Kidney (tissue), 14 donors: Measurements from ENCODE around the gene ADAMTS13. TPM values are rescaled to one million over a fixed set of nuclear protein-coding genes. Genes with fewer than 3 reads are reported as not detected.

ENCODE experiments used
- DNase-seq, 5 donors: peaks; one replicate each; pipeline ENCODE4 v3.0.0-alpha.2; 2013 to 2020
- FAIRE-seq: peaks from 2 replicates; lab custom pipeline; 2012; peaks lifted over from hg19 to GRCh38; lab: Jason Lieb, UNC
- H3K27ac ChIP-seq, 2 donors: one replicate each; pipeline ENCODE4 v1.7.0; 2013; ENCODE audit warnings: low read depth in 2 of 2, low read length in 2 of 2, inconsistent platforms in 1 of 2
- H3K27me3 ChIP-seq: one replicate; pipeline ENCODE4 v1.7.1; 2013; ENCODE audit warnings: low read length, inconsistent platforms; ENCODE audit not compliant: control insufficient read depth, insufficient read depth
- H3K36me3 ChIP-seq, 3 donors: one replicate each; pipeline versions ENCODE4 v1.7.0 to v1.7.1; 2013; ENCODE audit warnings: low read length in 3 of 3, control low read depth in 1 of 3, inconsistent platforms in 1 of 3; ENCODE audit not compliant: insufficient read depth in 3 of 3, control insufficient read depth in 2 of 3
- H3K4me1 ChIP-seq, 3 donors: one replicate each; pipeline versions ENCODE4 v1.7.0 to v1.7.1; 2013; ENCODE audit warnings: low read length in 3 of 3, inconsistent platforms in 1 of 3, low read depth in 1 of 3; ENCODE audit not compliant: control insufficient read depth in 2 of 3, insufficient read depth in 2 of 3
- H3K4me3 ChIP-seq, 3 donors: one replicate each; pipeline versions ENCODE4 v1.7.0 to v1.8.1; 2013; ENCODE audit warnings: low read length in 3 of 3, control low read depth in 1 of 3, inconsistent platforms in 1 of 3
- H3K9ac ChIP-seq, 3 donors: one replicate each; pipeline versions ENCODE4 v1.7.0 to v1.7.1; 2013; ENCODE audit warnings: low read length in 3 of 3, control low read depth in 1 of 3, inconsistent platforms in 1 of 3
- H3K9me3 ChIP-seq, 3 donors: one replicate each; pipeline versions ENCODE4 v1.7.0 to v1.7.1; 2013; ENCODE audit warnings: low read length in 3 of 3, control low read depth in 1 of 3, inconsistent platforms in 1 of 3; ENCODE audit not compliant: control insufficient read depth in 2 of 3, insufficient read depth in 1 of 3
- intact Hi-C: fragments of 100-400 bp; cut with DNase I; formaldehyde crosslinking; loops from one replicate; pipeline ENCODE4 v1.11.1; 2022
- polyA plus RNA-seq: library from polyadenylated mRNA; stranded (reverse); fragments of 350-450 nt; fragmentation: Illumina TruSeq; extraction: RNeasy Lipid Tissue Mini Kit (QIAGEN cat#74804); gene quantifications from one replicate; pipeline ENCODE4 v1.2.3, GENCODE V29; 2014; ENCODE audit warnings: low read depth, low replicate concordance; ENCODE audit not compliant: insufficient read depth
- total RNA-seq: library from RNA; stranded (reverse); fragmentation: NEBNext Ultra II Directional; extraction: Animal tissue kit (Norgen Biotek cat#: 25700); gene quantifications from one replicate; pipeline ENCODE4 v1.2.1, GENCODE V29; 2021
- TF ChIP-seq, protein P1 (sequence below): IDR thresholded peaks from 3 replicates; pipeline ENCODE4 v1.5.1; 2012; ENCODE audit warnings: mild to moderate bottlenecking, moderate library complexity, borderline replicate concordance; ENCODE audit not compliant: insufficient read depth; ENCODE audit errors: extremely low read depth
- donor health status: control.
- donor health status: control.
- donor health status: control.
- donor health status: control.
- donor health status: control.
- donor health status: DM: yes; HTN: yes; CAD: no.
- donor health status: Normal renal cell carcinoma (clear cell type).

ADAMTS13 gene
- total and polyA plus RNA-seq, 2 donors from 2014 or later, result 3.1 to 3.6 TPM

DNA sequence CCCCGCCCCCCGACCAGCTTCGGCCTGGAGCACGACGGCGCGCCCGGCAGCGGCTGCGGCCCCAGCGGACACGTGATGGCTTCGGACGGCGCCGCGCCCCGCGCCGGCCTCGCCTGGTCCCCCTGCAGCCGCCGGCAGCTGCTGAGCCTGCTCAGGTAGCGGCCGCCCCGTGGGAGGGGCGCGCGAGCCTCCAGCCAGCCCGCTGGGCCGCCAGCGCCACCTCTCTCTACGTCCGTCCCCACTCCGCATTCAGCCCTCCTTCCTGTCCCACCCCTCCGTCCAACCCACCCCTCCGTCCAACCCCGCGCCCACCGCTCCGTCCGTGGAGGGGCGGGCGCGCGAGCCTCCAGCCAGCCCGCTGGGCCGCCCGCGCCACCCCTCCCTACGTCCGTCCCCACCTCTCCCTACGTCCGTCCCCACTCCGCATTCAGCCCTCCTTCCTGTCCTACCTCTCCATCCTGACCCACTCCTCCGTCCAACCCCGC lies 6.5 kb downstream of the ADAMTS13 start:
- Histone ChIP-seq H3K4me3 (no peak overlapping the region), H3K36me3 (no peaks in the 10 kb centered on the region), H3K9me3 (no peaks in the 10 kb centered on the region), H3K9ac (no peak overlapping the region), H3K4me1 (no peaks in the 10 kb centered on the region), H3K27ac (no peak overlapping the region), H3K27me3 (no peaks in the 10 kb centered on the region)
- FAIRE-seq (no peak), DNase-seq (peak in 4 of 5 donors; percentile 64 to 83 (median 76))
- intact Hi-C loops, result no loop called here
- TF ChIP-seq, protein P1, sequence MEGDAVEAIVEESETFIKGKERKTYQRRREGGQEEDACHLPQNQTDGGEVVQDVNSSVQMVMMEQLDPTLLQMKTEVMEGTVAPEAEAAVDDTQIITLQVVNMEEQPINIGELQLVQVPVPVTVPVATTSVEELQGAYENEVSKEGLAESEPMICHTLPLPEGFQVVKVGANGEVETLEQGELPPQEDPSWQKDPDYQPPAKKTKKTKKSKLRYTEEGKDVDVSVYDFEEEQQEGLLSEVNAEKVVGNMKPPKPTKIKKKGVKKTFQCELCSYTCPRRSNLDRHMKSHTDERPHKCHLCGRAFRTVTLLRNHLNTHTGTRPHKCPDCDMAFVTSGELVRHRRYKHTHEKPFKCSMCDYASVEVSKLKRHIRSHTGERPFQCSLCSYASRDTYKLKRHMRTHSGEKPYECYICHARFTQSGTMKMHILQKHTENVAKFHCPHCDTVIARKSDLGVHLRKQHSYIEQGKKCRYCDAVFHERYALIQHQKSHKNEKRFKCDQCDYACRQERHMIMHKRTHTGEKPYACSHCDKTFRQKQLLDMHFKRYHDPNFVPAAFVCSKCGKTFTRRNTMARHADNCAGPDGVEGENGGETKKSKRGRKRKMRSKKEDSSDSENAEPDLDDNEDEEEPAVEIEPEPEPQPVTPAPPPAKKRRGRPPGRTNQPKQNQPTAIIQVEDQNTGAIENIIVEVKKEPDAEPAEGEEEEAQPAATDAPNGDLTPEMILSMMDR, result no peak

DNA sequence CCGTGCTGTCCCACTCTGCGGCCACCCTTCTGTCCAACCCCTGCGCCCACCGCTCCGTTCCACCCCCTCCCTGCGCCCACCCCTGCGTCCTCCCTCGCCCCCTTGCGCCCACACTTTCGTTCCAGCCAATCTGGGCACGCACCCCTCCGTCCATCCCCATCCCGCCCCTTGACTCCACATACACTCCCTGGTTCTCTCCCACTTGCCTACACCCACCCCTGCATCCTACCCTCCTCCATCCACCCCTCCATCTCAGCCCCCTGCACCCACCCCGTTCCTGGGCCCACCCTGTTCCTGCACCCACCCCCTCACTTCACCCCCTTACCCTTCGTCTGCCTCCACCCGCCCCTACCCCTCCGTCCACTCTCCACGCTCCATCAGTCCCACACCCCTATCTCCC lies 7.0 kb downstream of the ADAMTS13 start:
- no peaks in the 10 kb centered on the region for H3K36me3 ChIP-seq
- H3K4me1 ChIP-seq, result no peaks in the 10 kb centered on the region
- no peak overlapping the region for H3K4me3 ChIP-seq
- FAIRE-seq (no peak), DNase-seq (peak in 2 of 5 donors; percentile 27 to 82)
- TF ChIP-seq, protein P1, result no peak
- no peak overlapping the region for H3K9ac ChIP-seq
- H3K27me3 ChIP-seq, result no peaks in the 10 kb centered on the region
- H3K27ac ChIP-seq, result no peak overlapping the region
- intact Hi-C loops, result no loop called here
- no peaks in the 10 kb centered on the region for H3K9me3 ChIP-seq

DNA sequence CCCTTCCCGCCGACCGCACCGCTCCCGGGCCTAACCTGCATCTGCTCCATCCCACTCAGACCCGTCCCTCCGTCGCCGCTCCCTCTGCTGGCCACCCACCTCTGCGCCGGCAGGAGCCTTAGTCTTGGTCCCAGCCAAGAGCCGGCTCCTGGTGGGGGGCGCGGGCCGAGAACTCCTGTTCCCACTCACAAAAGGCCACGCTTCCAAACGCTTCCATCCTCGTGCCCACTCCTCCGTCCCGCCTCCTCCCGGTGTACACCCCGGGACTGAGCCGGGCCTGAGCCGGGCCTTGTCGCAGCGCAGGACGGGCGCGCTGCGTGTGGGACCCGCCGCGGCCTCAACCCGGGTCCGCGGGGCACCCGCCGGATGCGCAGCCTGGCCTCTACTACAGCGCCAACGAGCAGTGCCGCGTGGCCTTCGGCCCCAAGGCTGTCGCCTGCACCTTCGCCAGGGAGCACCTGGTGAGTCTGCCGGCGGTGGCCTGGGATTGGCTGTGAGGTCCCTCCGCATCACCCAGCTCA lies 7.5 kb downstream of the ADAMTS13 start:
- H3K4me3 ChIP-seq, result no peak overlapping the region
- no peak for FAIRE-seq
- no peak overlapping the region for H3K27ac ChIP-seq
- no peak overlapping the region for H3K9ac ChIP-seq
- peak in 3 of 5 donors; percentile 70 to 75 (median 71) for DNase-seq
- no peaks in the 10 kb centered on the region for H3K36me3 ChIP-seq
- H3K9me3 ChIP-seq, result no peaks in the 10 kb centered on the region
- H3K4me1 ChIP-seq, result no peaks in the 10 kb centered on the region
- TF ChIP-seq, protein P1, result peak; percentile 30
- intact Hi-C loops, result no loop called here
- no peaks in the 10 kb centered on the region for H3K27me3 ChIP-seq

DNA sequence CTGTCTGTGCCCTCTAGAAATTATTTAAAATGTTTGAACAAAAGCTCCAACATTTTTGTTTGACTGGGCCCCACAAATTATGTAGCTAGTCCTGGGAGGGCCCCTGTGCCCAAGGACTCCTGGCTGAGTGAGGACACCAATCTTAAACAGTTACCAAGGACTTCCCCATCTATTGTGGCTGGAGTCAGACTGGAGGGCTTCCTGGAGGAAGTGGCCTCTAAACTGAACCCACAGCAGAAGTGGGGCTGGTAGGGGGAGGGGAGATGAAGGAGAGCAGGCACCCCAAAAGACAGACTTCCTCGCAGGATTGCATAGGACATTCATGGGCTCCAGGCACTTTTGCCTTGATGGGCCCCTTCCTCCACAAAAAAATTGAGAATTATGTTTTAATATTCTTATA lies 8.1 kb downstream of the ADAMTS13 start:
- Histone ChIP-seq H3K27me3 (no peaks in the 10 kb centered on the region), H3K36me3 (no peaks in the 10 kb centered on the region), H3K4me3 (no peak overlapping the region), H3K4me1 (no peaks in the 10 kb centered on the region), H3K9me3 (no peaks in the 10 kb centered on the region), H3K9ac (no peak overlapping the region), H3K27ac (no peak overlapping the region)
- DNase-seq (no peak), FAIRE-seq (no peak)
- intact Hi-C loops, result no loop called here
- TF ChIP-seq, protein P1, result no peak
